Body of pancreas (tissue), 4 donors: ENCODE measurements around the gene EPHA10. TPM values are rescaled to one million over a fixed set of nuclear protein-coding genes. Genes with fewer than 3 reads are reported as not detected.

Experiments
- ATAC-seq: fragments of 150-250 bp; one replicate; pipeline ENCODE4 v1.9.1; 2016
- DNase-seq, 4 donors: peaks; one replicate each; pipeline ENCODE4 v3.0.0-alpha.2; 2019
- H3K27ac ChIP-seq, 4 donors: fragments of 200-600 bp; sonication (generic); 1 replicate in 3 of 4; 2 replicates in 1 of 4; pipeline versions ENCODE4 v1.5.1 to v1.6.1; 2016 to 2019; ENCODE audit warnings: mild to moderate bottlenecking in 1 of 4, mixed read lengths in 1 of 4, moderate library complexity in 1 of 4
- H3K27me3 ChIP-seq, 2 donors: fragments of 200-600 bp; sonication (generic); one replicate each; pipeline ENCODE4 v1.6.0; 2016; ENCODE audit warnings: mild to moderate bottlenecking in 1 of 2
- H3K36me3 ChIP-seq, 2 donors: fragments of 200-600 bp; sonication (generic); replicated peaks in 1 of 2; 2 replicates each; pipeline ENCODE4 v1.5.1; 2016; ENCODE audit warnings: low read depth in 2 of 2; ENCODE audit not compliant: insufficient read depth in 1 of 2
- H3K4me1 ChIP-seq: fragments of 200-600 bp; sonication (generic); one replicate; pipeline ENCODE4 v1.6.0; 2016
- H3K4me3 ChIP-seq, 2 donors: fragments of 200-600 bp; sonication (generic); 1 replicate in 1 of 2; 2 replicates in 1 of 2; pipeline ENCODE4 v1.5.1; 2016 to 2019
- H3K9me3 ChIP-seq, 3 donors: fragments of 200-600 bp; sonication (generic); 1 replicate in 2 of 3; 2 replicates in 1 of 3; pipeline ENCODE4 v1.5.1; 2016
- CTCF ChIP-seq, 7 experiments: fragments of 450-650 bp in 4 of 7; fragments of 200-600 bp in 3 of 7; sonication (generic) in 3 of 7; IDR thresholded peaks; one replicate each; pipeline ENCODE4 v1.5.1; 2016 to 2019; ENCODE audit warnings: antibody characterized with exemption in 7 of 7
- POLR2A ChIP-seq, 3 donors: fragments of 450-650 bp; IDR thresholded peaks; one replicate each; pipeline ENCODE4 v1.6.1; 2016; ENCODE audit warnings: antibody characterized with exemption in 3 of 3, mild to moderate bottlenecking in 2 of 3
- WGBS, 2 donors: methylation state at CpG; one replicate each; pipeline ENCODE4 v1.1.5; 2017; 5-methylcytosine and 5-hydroxymethylcytosine counted together
- intact Hi-C: fragments of 100-400 bp; cut with DNase I; formaldehyde crosslinking; loops from one replicate; pipeline ENCODE4 v1.15.1; 2023
- total RNA-seq, 2 donors: library from RNA; depleted of rRNA; stranded (reverse); fragments of >200 nt; gene quantifications; one replicate each; pipeline ENCODE4 v1.1.0, GENCODE V29; 2016

Gene EPHA10
- total RNA-seq, 2 donors from 2014 or later = 1.6 to 2.0 TPM

GRCh38 chr1:37682334-37682987, 82.5 kb downstream of the EPHA10 start:
- intact Hi-C loops = loop anchor here (5.0 kb wide), 1 partner anchor 230 kb away; no protein-coding TSS in a partner anchor
- Histone ChIP-seq H3K4me3 (no peak overlapping the region), H3K4me1 (no peaks in the 10 kb centered on the region), H3K27me3 (no peaks in the 10 kb centered on the region), H3K36me3 (peaks cover 0 to 7% of the 10 kb centered on the region in 2 donors), H3K9me3 (no peaks in the 10 kb centered on the region), H3K27ac (no peak overlapping the region)
- TF ChIP-seq CTCF (IDR thresholded peaks at IDR 0.05) (peak; percentile 68 to 84 (median 76)), POLR2A (IDR thresholded peaks at IDR 0.05) (no peak)
- WGBS, 2 donors = 65 to 72% methylated on average over 5 of the region's 5 CpGs
- DNase-seq = peak; percentile 59 to 78 (median 70)
- peak; percentile 77 for ATAC-seq

- H3K4me1 ChIP-seq = no peaks in the 10 kb centered on the region
- no peaks in the 10 kb centered on the region for H3K27me3 ChIP-seq
- TF ChIP-seq POLR2A (IDR thresholded peaks at IDR 0.05) = no peak
- TF ChIP-seq CTCF (IDR thresholded peaks at IDR 0.05) = no peak
- 71 to 84% methylated on average over 3 of the region's 3 CpGs for WGBS, 2 donors
- no peak overlapping the region for H3K4me3 ChIP-seq
- intact Hi-C loops = loop anchor here (5.0 kb wide), 1 partner anchor 229 kb away; no protein-coding TSS in a partner anchor
- DNase-seq = no peak
- no peak overlapping the region for H3K27ac ChIP-seq
- no peaks in the 10 kb centered on the region for H3K9me3 ChIP-seq
- peaks cover 0 to 2% of the 10 kb centered on the region in 2 donors for H3K36me3 ChIP-seq
- no peak for ATAC-seq
Observed at GRCh38 chr1:37680933-37681332, 84.0 kb downstream of the EPHA10 start.

DNA sequence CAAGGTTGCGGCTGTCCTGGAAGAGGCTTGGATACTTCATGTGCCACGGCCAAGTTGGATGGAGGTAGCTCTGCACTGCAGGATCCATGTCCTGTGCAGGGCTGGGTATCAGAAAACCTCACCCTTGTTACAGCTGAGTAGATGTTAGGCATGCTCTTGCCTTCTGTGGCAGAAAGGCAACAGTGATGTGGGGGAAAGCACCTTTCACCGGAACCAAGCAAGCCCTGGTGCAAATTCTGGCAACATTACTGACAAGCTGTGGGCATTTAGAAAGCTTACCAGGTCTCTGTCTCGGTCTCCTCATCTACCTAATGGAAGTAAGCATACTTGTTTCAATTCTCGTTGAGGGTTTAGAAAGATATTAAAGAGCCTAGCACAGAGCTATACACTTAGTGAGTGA, 87.1 kb downstream of the EPHA10 start:
- intact Hi-C loops = no loop called here
- ATAC-seq = no peak

DNA sequence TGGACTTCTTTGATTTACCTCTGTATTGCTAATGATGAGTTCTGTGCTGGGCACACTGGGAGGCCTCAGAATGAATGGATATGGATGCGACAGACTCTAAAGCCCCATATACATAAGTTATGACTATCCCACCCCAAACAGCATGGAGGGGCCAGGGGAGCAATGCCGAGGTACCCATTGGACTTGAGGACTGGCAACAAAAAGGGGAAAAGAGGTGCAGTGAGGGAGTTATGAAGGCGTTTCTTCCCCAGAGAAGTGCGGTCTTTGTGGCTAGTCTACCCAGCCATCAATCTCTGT, 87.8 kb downstream of the EPHA10 start:
- WGBS, 2 donors = 52 to 57% methylated on average over 4 of the region's 4 CpGs
- ATAC-seq = no peak

More for the DNA sequence above, 87.1 kb downstream of the EPHA10 start:
- no peak for TF ChIP-seq POLR2A (IDR thresholded peaks at IDR 0.05)
- TF ChIP-seq CTCF (IDR thresholded peaks at IDR 0.05) = no peak
- no peak overlapping the region for H3K27ac ChIP-seq
- H3K4me1 ChIP-seq = no peaks in the 10 kb centered on the region
- H3K36me3 ChIP-seq = no peaks in the 10 kb centered on the region
- DNase-seq = no peak
- no peaks in the 10 kb centered on the region for H3K9me3 ChIP-seq
- WGBS, 2 donors = 60 to 69% methylated on average over 5 of the region's 5 CpGs
- no peak overlapping the region for H3K4me3 ChIP-seq
- no peaks in the 10 kb centered on the region for H3K27me3 ChIP-seq

More for the DNA sequence above, 87.8 kb downstream of the EPHA10 start:
- Histone ChIP-seq H3K9me3 (no peaks in the 10 kb centered on the region), H3K27ac (no peak overlapping the region), H3K27me3 (no peaks in the 10 kb centered on the region), H3K4me3 (no peak overlapping the region), H3K4me1 (no peaks in the 10 kb centered on the region), H3K36me3 (no peaks in the 10 kb centered on the region)
- intact Hi-C loops = no loop called here
- no peak for TF ChIP-seq CTCF (IDR thresholded peaks at IDR 0.05)
- DNase-seq = no peak
